HG03439 (cell line): ENCODE data around the gene GRM8.
A peak's percentile ranks its signal among the peaks of the same experiment; 100 is the strongest.

Source experiments
- ATAC-seq: cut with Tn5 transposase; IDR thresholded peaks from one replicate; pipeline ENCODE4 v1.9.1; 2021; ENCODE audit warnings: mild to moderate bottlenecking, moderate library complexity; ENCODE audit not compliant: unreplicated experiment

Gene GRM8

DNA sequence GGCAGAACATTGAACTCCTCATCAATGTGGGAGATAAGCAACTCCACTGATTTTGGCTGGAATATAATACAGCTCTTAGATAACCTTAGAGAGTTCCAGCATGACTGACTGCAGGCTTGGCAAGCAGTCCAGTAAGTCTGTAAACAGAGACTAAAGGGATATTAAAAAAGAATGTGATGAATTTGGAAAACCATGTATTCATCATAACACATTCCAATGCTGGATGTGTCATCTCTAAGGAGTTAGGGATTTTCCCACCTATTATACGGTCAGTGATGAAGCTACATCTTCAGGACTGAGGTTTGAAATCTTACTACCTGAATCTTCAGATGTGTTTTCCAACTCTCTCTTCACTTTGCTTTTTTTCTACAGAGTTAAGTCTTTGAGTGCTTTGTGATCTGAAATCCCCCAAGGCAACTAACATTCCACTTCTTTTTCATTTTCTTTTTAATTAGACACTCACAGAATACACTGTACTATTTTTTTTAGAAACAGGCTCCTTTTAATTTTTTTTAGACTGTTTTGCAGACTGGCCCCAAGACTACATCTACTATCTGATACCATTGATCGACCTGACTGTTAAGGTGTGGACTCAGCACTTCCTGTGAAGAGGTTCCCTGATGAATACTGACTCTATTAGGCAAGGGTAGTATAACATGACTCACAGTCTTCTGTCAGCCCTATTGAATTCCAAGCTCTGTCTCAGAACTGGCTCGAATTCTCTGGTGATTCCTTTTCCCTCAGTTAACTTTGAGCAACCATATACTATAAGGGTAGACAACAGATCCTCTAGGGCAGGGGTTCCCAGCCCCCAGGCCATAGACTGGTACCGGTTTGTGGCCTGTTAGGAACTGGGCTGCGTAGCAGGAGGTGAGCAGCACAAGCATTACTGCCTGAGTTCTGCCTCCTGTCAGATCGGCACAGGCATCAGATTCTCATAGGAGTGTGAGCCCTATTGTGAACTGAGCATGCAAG is 678.2 kb downstream of the GRM8 start:
- no peak for ATAC-seq

DNA sequence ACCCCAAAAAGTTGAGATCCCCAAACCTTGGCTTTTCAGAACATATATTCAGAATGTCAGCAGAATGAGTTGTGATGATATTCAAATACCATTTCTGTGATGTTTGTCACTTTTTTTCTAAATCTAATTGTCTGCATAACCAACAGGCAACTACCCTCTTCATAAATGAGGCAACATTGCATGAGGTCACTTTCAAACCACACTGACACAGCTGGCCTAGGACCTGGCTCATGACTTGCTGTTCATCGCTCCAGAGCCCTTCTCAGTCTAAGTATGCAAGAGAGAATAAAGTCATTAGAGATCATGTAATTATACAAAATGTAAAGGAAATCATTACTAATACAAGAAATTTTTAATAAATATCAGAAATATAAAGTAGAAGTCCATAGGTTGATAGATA is 681.9 kb downstream of the GRM8 start:
- ATAC-seq, result no peak

DNA sequence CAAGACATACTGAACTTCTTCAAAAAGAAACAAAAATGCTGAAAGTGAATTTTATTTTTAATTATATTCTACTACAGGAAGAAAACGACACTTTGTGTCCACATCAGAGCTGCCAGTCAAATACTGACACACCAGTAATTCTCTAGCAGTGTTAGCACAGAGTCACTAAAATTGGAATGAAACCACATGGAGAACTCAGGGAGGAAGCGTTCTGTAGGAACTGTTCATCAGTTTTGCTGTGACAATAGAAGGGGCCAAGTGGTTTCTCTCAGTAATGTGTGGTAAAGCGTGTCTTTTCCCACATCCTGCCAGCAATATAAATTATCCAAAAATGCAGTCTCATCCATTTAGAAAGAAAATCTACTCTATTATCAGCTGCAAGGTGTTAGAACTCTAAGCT is 683.3 kb downstream of the GRM8 start:
- ATAC-seq, result no peak

DNA sequence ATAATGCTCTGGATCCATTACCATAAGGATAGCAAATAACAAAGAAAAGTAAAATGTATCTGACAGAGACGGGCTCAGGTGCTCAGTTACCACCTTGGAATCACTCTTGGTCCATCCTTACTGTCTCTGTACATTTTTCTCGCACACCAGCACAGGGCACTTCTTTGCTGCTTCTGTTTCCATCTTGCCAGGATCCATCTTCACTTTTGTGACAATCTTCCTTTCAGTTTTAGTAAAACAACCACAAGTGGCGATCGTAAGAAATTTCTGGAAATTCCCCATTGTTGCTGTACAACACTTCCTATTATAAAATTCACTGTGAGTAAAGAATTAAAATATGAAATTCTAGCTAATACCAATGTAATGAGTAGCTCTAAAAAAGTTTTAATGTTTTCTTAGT is 695.5 kb downstream of the GRM8 start:
- no peak for ATAC-seq

DNA sequence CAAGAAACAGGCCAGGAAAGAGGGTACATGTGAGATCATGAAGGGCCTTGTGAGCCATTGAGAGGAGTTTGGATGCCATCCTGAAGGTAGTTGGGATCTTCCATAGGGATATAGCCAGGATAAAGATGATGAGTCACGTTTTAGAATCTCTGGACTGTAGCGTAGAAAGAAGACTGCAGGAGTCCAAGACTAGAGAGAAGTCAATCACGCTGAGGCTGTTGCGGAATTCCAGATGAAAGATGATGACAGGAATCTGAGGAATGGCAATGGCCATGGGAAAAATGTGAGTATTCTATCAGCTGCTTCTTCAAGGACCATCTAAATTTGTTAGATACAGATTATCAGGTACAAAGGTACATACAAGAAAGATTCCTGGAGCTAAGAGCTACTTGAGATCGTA is 711.3 kb downstream of the GRM8 start:
- ATAC-seq, result no peak

DNA sequence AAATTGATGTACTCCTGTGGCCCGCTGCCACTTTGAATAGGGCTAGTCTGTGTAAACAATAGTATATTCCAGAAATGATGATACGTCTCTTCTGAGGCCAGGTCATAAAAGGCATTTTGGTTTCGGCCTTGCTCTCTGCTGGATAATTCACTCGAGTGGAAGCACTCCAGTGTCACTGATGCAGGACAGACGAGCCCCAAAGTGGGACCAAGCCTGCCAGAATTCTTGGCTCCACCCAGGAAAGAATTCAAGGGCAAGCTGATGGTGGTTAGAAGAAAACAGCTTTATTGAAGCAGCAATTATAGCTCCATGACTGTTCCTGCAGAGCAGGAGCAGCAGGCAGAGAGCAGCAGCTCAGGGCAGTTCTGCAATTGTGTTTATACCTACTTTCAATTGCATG is 717.6 kb downstream of the GRM8 start:
- no peak for ATAC-seq

DNA sequence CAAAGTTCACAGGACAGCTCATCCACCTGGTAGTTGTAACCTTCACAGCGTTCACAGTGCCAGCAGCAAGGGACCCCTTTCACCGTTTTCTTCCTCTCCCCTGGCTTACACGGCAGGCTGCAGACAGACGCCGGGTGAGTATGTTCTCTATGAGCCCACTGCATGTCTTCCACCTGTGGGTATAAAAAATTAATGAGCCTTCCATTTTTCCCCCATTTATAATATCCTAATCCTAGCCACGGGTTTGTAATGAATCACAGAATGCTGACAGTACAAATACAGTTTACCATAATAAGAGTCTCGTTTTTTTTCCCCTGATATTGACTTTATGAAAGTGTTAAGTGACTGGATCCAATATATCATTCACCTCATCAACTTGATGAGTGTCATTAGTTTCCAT is 719.0 kb downstream of the GRM8 start:
- ATAC-seq, result no peak

DNA sequence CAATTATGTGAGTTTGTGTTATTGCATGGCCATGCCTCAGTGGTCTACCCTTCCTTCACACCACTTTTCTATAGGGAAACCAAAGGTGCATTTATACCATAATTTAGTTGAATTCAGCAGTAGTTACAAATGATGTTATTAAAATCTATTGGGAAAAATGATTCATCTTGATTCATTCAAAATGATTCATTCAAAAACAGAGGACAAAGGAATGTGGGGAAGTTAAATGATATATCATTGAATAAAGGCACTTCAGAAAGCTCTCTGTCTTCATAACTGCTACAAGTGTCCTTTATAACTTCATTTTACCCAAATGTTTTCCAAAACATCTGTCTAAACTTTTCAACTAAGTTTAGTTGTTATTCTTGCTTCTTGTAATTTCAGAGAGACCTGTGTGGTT is 722.9 kb downstream of the GRM8 start:
- ATAC-seq, result no peak

DNA sequence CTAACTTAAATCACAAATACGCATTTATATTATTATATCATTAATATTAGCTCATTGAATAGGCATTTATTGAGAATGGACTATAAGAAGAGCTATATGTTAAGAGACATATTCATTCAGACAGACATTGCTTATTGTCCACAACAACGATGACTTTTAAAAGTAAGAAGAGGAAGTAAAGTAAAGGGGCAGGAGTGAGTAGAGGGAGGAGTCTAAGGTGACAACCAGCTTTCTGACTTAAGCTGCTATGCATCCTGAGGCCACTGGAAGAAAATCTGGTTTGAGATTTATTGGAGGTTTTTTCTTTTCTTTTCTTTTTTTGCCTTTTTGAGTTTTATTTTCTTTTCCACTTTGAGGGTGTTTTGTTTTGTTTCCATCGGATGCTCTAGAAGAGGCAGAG is 723.5 kb downstream of the GRM8 start:
- ATAC-seq, result peak; percentile 58

DNA sequence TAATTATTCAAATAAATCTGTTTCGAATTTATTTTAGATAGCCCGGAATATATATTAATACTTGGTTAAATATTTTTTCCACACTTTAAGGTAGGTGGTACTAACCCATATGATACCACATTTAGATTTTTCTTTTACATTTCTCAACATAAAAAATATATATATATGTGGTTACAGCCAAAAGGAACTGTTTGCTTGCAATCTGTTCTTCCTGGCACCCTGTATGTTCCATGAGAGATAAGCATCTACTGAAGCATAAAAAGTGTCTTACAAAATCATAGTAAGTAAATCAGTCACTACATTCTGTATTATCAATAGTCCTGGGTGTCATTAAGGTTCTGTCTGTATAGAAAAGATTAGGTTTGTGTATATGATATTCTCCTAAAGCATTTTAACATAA is 726.8 kb downstream of the GRM8 start:
- ATAC-seq, result no peak

DNA sequence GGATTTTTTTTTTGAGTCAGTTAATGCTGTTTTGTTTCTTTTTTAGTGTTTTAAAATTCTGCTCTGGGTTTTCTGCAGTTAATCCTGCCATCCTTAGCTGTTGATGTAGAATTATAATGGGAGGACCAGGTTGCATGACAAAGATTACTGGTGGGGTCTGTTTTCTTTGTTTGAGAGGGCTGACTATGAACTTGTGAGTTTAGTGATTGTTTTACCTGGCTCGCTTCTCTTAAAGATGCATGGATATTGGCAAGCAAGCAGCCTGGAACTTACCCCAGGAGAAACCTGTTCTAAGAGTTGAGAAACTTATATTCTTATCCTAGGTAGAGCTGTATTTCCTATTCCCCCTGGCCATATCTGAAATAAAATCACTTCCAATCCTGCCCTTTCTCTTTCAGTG is 727.8 kb downstream of the GRM8 start:
- ATAC-seq, result no peak

DNA sequence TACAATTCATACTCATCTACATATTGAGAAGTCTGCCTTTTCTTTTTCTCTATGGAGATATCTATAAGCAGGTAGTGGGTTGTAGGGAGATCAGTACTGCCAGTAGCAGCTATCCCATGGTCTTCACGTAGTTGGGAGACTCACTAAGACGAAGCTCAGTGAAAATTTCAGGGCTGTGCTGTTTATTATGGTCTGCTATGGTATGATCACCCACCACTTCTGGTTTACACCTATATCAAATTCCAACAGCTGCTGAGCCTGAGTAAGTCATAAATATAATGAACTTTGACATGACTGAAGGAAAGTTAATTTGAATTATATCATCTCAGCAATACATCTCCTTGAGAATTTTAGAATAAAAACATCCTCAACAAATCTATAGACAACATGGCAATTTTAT is 741.7 kb downstream of the GRM8 start:
- ATAC-seq, result no peak

DNA sequence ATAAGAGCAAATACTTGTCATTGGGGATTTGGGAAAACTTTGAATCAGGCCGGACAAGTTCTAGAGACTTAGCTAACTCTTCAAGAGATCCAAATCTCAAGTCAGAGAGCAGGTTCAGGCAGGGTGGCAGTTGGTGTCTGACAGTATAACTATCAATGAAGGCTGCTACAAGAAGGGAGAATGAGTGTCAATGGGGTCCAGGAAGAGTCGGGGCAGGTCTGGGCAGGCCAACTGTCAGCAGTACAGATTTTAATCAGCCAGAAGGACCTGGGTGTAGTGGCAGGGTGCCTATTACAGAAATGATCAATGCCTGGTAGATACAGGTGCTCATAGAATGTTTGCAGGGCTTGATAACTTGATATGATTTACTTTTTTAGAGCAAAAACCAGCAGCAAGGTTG is 751.1 kb downstream of the GRM8 start:
- ATAC-seq, result peak; percentile 94

DNA sequence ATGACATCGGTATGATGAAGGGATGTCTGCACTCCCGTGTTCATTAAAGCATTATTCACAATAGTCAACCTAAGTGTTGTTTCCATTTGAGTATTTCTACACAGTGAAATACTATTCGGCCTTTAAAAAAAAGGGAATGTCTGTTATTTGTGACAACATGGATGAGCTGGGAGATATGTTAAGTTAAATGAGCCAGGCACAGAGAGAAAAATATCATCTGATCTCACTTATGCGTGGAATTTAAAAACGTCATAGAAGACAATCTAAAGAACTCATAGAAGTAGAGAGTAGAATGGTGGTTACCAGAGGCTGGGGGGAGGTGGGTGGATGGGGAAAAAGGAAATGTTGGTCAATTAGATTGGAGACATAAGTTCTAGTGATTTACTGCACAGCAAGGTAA is 753.3 kb downstream of the GRM8 start:
- no peak for ATAC-seq

DNA sequence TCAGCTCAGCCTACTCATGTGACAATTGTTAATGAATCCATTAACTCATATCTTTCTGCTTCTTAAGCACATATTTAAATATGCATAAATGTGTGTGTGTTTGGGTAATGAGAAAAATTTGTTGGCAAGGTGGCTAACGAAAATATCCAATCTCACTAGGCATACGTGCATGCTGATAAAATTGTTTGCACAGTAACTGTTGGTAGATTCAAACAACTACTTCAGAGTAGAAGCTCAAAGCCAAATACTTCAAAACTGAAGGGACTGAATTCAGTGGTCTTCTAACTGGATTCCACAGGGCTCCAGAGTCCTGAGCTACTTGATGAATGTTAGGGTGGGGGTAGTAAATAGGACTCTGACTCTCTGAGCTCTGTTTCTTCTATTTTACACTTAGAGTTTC is 757.0 kb downstream of the GRM8 start:
- no peak for ATAC-seq

DNA sequence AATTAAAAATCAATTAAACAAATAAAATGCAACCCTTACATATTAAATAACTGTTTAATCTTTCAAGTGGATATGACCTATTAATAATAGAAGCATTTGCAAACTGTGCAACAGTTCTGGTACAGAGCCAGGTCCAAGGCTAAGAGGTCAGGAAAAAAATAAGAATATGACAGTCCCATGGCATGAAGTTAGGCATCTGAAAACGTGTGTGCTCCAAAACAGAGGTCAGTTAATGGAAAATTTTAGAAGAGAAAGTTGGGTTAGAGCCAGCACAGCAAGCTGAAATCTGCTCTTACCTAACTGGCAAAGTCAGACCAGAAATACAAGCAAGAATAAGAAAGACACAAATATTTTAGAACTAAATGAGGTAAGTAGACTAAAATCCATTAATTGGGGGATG is 757.7 kb downstream of the GRM8 start:
- ATAC-seq, result no peak

DNA sequence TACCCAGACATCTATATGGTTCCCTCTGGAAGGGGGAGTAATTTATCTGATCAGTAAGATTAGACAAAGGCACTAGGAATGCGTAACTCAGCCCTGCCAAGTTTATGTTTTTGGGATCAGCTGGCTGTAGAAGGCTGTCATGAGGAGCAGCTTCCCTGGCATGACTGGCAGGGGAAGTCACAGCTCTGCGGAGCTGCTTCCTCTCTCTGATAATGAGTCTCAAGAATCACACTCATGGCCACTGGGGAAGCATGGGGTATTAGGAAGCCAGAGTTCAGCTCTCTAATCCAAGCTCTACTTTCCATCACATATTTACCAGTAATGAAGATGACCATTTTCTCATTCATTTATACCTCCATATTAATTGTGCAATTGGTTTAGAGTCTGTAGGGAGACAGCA is 758.9 kb downstream of the GRM8 start:
- ATAC-seq, result no peak

DNA sequence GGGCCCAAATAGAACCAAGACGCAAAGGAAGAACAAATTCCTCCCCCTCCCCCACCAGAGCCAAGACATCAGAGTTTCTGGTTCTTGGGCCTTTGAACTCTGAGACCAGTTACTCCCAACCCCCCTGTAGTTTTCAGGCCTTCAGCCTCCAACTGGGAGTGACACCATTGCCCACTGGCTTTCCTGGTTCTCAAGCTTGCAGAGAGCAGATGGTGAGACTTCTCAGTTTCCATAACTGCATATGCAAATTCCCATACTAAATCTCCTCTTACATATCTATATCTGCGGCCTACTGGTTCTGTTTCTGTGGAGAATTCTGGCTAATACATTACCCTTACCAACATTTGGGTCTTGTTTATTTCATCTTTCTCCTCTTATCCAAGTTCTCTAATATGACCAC is 762.9 kb downstream of the GRM8 start:
- ATAC-seq, result no peak

DNA sequence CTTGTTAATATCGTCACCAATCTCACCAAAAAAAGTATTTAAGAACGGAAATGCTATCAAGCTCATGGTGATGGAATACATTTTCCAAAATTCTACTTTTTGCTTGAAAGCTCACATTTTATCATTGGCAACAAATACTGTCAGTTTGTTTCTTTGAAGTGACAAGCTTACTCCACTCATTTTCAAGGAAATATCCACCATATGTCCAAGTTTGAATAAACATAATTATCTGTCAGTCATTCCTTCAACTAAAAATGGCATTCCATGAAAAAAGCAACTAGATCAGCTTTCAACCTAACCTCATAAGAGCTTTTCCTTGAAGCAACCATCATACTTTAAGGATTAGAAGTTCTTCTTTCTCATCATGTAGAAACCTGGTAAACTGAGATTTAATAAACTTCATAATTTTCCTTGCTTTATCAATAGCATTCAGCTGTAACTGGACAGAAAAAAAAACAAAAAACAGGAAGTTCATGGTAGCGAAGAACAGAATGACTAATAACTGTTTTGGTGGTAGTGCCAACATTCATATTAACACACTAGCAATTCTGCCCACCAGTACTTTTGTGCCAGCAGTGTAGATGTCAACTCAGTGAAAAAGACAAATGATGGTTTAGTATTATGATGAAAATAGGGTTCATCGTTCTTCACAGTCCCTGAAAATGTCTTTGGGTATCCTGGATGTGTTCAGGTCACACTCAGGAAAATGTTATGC is 764.9 kb downstream of the GRM8 start:
- no peak for ATAC-seq

DNA sequence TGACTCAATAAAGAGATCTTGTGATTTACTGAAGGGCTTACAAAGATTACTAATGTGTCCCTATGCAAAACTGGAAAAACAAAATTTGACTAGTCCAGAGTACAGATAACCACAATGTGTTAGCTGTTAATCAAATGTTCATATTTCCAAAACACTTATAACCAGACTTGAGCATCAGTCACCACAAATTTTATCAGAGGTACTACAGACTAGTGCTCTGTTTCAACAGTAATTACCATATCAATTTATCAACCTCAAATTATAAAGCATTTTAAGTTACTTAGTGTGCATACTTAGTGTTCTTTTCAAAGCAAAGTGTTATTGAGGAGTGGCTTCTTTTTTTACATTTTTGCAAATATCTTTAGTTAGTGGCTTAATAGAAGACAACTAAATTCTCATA is 765.9 kb downstream of the GRM8 start:
- ATAC-seq, result no peak

DNA sequence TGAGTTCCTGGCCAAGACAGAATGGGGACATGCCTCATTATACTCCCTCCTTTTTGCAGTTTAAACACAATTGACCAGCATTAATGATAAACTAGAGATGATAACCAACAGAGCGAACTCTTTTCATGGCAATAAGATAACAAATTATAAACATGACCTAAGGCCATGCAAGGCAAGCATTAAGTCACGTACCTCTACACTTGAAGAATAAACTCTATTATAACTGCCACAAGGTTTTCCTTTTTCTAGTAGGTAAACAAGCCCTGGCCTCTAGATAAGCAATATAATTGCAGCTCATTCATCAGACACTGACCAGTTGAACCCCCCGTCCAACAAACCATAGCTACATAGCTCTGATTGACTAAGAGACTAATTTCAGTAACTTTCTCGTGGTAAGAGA is 767.0 kb downstream of the GRM8 start:
- ATAC-seq, result no peak

DNA sequence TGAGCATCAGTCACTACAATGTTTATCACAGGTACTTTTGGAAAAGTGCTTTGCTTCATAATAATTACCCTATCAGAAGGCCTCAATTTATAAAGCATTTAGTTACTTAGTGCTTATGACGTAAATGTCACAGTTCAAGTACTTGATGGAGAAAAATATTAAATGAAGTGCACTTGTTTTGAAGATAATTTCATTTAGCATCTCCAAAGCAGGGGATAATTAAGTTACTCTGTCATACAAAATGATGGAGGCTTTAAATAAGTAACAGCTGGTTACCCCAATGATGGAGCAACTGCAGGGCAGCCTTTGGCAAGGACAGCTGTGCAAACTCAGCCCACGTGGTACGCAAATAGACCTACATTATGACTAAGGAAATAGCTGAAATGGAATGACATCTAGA is 768.8 kb downstream of the GRM8 start:
- ATAC-seq, result no peak
